NCI-H524 (cell line): ENCODE data around the gene PEAK1.
"Not testable (repeated sequence)": the region's sequence is repeated elsewhere in the genome, so short reads cannot be mapped to it uniquely, and the experiment has no call there.

ENCODE experiments used
- DNase-seq, 2 experiments: peaks; one replicate each; lab custom pipeline; 2025; lab: John Stamatoyannopoulos, UW

Gene PEAK1

DNA sequence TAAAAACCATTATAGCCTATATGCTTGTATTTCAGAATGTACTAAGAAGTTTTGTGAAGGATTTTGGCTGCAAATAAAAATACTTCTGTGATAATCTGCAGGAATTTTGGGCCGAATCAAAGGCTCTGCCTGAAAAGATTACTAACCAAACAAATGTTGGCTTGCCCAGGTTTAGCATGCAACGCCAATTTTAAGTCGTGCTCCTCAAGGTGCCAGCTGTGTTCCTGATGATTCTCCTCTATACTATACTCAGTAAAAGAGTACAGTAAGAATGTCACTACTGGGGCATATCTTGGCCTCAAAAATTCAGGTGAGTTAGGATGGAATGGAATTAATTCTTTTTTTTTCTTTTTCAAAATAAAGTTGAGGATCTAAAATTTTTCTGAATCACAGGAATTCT lies 198.2 kb downstream of the PEAK1 start:
- DNase-seq = no peak

DNA sequence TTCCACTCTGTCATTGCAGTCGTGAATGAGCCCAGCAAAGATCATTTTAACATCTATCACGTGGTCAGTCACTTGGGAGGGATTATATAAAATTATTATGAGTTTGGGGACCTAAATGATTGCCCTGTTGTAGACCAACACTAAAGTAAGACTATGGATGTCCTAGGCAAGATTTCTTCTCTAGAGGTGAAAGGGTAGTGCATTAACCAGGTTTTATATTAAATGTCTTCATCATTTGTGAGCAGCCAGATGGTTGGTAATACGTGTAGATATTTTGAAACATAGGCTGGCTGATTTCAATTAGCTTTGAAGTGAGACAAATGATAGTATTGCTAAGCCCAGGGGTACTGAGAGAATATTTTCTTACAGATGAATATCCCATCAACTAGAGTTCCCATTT lies 198.7 kb downstream of the PEAK1 start:
- peak in 1 of 2 experiments; percentile 39 for DNase-seq

DNA sequence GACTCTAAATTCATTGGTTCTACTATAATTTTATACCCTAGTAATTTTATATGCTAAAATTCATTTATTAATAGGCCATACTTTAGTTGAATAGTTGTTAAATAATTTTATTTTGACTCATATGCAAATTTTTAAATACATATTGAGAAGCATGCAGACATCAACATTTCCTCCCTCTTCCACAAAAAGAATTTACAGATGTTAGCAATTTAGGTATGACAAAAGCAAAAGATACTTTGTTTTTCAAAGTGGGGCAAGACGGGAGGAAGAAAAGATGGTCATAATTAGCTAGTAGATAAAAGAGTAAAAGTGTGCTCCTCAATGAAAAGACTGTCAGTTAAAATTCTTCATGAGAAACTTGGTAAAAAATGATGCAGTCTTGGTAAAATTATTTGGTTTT lies 200.1 kb downstream of the PEAK1 start:
- no peak for DNase-seq

DNA sequence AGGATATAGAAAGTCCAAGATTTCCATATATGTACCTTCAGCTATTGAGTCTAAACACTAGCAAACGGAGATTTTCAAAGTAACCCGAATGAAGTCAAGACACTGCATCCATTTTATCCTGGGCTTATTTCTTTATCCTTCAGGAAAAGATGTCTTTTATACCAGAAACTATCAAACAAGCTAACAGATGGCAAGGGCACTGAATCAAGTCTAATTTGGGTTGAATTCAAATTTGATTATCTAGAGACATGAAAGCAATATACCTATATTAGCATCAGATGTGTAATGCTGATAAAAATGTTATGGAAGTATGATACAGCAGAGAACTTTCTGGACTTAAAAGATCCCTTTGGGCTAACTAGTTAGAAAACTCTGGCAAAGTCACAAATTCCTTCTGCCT lies 210.7 kb downstream of the PEAK1 start:
- DNase-seq = no peak

DNA sequence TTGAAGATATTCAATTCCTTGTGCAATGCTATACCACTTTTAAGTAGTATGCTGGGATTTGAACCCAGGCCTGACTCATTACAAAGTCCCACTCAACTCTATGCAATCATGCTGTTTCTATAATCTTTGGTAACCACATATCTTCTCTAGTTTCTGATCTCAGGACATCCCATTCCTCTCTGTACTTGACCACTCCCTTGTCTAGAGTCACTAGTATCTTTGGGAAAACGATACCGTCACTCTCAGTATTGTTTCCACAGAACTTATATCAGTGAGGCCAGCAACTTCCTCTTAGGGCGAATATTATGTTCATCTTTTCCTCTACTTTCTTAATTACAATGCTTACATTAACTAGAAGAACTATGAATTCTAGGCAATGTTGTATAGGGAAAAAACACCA lies 211.7 kb downstream of the PEAK1 start:
- no peak for DNase-seq

DNA sequence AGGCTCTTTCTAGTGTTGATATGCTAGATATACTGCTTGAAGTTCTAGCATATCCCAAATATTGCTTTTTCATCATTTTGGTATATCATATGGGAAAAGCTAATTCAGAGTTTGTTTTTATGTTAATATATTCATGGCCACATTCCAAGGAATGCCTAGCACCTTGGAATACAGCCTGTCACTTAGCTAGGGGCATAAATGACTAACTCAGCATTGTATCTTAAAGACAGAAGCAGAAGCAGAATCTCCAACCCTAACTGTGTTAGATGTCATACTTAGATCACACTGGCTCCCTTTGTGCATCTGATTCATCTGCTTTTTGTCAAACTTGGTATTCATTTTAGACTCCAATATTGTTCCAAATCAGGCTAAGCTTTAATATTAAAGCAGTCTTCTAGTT lies 218.2 kb downstream of the PEAK1 start:
- no peak for DNase-seq

DNA sequence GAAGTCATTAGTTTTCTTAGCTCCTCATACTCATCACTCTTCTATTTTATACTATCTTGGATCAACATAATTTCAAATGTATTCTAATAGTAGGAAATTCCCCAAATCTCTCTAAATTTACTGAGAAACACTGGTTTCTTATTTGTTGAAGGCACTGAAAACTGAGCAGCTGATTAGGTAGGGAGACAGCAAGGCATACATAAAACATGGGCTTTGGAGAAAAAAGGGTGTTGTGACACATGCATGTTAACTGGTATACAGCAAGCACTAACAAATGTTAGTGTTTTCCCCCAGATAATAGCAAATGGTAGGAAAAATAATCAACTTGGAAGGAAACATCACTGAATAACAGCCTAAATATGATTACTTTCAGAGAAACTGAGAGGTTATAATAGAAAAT lies 223.5 kb downstream of the PEAK1 start:
- no peak for DNase-seq

DNA sequence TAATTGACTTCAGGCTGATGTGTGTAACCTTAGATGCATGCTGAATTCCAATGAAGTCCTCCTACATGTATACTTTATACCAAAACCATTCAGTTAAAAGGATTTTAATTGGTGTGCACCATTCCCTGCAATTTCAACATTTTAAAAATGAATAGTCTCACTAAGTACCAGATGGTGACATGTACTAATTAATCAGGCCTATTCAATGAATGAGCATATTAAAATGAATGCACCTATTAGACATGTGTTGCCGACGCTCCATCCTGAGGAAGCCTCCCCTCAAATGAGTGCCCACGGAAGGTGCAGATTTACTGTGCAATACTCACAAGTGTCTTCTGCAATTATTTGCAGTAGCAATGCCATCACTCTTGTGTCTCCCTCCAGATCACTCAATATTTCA lies 224.3 kb downstream of the PEAK1 start:
- peak in 1 of 2 experiments; percentile 73 for DNase-seq

DNA sequence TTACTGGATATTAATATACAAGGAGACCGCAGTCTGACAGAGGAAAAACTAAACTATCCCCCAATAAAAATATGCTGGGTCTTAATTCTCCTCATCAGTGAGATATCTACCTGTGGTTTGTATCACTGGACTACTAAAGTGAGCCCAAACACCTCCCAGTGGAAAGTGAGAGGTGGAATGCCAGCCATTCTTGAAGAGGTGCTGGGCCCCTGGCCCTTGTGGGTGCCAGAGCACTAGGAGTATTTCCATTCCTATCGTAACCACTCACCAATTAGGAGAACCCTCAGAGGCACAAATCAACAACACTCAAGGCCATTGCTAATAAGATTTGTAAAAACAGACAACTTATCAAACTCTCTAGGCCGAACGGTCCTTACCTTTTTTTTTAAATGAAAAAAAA lies 227.5 kb downstream of the PEAK1 start:
- DNase-seq = no peak

DNA sequence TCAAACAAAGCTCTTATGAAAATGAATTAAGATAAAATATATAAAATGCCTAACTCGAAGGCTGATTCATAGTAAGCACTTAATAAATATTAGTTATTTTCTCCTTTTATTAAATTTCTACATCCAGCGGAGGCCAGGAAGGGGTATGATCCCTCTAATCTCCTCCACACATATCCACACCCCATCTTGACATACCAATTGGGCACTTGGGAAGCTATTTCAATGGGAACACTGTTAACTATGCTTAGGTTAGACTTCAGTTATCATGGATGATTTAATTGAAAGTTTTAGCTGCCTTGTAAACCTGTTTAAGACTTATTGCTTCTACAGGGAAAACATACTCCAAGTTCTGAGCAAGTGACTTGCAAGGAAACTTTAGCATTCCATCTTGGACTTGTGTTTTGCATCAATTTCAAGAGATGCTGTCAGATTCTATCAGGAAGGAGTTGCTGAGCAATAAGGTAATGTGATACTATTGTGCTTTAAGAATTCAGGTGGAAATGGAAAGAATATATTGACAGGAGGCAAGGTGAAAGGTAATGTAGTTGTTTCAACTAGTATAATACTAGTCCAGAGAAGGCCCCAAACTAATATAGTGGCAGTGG lies 228.6 kb downstream of the PEAK1 start:
- DNase-seq = no peak

DNA sequence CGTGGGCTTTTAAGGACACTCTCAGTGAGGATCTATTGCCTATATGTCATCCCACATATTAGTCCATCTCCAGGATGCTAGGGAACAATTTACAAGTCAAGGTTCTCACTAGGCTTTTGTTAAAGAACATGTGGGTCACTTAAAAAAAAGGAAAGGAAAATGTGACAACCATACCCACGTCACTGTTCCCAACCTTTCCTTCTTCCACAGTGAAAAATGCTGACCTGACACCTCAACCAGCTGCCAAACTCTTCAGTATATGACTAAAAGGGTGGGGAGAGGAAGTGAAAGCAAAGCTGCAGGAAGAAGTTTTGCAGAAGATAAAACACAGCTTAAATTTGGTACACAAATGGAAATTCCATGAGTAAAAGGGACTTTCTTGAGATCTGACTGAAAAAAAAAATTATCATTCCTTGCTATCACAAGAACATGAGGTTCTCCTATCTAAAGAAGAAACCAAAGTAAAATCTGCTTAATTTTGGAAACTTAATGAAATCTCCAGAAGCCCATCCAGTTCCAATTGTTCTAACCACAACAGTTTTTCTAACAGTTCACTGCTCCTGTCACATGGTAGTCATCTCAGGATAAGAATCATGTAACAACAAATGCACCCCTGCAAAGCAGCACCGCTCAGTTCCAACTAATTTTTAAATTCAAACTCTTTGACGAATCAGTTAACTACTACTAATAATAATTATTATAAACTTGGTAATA lies 232.0 kb downstream of the PEAK1 start:
- DNase-seq = no peak

DNA sequence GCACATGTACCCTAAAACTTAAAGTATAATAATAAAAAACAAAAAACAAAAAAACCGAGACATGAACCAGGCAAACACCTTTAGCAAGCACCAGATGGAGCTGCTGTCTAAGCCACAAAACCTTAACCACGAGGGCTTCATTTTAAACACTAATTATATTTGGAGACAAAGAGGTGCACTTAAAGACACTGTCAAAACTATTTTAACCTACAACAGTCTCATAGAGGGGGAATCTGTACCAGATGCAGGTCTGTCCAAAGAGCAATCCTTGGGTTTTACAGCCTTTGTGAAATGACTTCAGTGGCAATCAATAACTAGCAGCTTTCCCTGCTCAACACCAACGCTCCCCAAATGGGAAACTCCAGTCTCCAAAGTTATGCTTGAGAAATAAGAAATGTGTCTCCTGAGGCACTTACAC lies 233.3 kb downstream of the PEAK1 start:
- peak in 1 of 2 experiments; percentile 43 for DNase-seq

DNA sequence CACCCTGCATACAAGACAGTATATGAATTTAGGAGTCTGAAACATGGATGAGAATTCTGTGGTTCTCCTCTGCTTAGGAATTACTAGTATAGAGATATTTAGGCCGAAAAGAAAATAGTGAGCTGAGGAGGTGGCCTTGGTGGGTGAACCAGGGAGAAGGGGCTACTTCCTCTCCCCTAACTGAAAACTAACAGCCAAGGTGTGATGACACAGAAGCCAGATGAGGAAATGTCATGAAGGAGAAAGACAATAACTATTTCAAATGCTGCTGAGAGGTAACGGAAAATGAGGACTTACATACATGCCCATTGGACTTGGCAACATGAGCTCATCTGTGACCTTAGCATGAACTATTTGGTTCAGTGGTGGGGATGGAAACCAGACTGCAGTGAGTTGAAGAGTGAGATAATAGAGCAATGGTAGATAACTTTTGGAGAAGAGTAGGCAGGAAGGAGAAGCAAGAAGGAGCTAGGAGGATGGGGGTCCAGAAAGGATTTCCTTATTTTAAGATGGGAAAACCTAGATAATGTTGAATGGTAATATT lies 234.6 kb downstream of the PEAK1 start:
- no peak for DNase-seq

DNA sequence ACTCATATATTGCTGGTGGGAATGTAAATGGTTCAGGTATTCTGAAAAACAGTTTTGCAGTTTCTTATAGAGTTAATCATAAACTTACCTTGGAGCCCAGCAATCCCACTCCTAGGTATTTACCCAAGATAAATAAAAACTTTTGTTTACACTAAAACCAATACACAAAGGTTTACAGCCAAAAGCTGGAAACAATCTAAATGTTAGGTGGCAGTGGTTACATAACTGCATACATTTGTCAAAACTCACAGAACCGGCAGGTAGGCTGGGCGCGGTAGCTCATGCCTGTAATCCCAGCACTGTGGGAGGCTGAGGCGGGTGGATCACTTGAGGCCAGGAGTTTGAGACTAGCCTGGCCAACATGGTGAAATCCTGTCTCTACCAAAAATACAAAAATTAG lies 235.6 kb downstream of the PEAK1 start:
- DNase-seq = not testable (repeated sequence)

DNA sequence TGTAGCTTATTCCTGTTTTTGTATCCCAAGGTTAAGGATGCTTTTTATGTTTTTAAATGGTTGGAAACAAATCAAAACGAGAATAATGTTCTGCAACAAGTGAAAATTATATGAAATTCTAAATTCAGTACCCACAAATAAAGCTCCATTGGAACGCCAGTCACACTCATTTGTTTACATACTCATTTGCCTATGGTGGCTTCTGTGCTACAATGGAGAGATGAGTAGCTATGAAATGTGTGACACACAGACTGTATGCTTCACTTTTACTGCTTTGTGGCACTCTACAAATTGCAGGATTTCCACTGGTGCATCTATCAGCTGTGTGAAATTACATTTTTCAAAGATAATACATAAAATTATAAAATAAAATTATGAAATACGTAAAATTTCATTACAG lies 236.8 kb downstream of the PEAK1 start:
- DNase-seq = no peak

DNA sequence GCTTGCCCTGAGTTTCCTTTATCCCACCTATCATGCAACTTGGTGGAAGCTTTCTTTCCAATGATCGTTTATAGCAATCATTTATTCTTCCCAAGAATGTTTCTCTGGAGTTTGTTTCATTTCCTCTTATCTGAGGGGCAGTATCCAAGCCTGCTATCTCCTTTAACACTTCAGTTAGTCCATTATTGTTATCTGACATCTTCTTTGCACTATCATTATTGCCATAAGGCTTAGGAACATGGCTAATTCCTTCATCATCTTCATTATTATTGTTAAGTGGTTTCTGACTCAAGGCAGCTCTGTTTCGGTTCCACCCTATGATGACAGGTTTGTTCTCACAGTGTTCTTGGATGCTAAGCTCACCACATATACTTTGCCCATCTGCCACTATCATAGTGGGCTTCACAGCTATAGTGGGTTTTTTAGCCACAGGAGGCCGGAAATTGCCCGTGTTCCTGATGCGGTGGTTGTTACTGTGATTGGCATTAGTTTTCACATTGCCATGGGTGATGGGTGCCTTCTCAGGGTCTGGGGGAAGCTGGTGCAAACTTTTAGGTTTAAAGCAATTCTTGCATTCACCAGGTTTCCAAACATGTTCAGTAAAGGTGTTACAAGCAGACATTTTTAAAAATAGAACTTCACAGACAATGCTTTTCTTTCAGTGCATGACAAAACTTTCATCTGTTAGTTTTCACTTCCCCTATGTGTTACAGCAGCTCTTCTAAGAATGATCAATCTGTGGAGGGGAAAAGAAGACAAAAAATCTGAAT lies 238.4 kb downstream of the PEAK1 start:
- DNase-seq = no peak

DNA sequence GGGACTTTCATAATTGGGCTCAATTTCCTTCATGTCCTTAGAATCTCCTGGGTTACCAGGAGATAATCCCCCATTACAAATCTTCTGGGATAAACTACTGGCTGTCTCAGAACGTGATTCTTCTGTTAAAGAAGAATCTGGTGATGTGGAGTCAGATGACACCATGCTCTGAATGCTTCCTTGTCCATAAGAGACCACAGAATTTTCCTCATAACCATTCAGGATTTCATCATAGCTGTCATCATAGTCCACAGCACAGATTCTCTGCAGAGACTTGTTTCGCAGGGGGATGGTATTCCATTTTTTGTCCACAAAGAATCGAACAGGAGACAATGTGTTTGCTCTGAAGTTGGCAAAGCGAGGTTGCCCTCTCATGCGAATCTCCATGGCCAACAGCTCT lies 239.1 kb downstream of the PEAK1 start:
- no peak for DNase-seq

DNA sequence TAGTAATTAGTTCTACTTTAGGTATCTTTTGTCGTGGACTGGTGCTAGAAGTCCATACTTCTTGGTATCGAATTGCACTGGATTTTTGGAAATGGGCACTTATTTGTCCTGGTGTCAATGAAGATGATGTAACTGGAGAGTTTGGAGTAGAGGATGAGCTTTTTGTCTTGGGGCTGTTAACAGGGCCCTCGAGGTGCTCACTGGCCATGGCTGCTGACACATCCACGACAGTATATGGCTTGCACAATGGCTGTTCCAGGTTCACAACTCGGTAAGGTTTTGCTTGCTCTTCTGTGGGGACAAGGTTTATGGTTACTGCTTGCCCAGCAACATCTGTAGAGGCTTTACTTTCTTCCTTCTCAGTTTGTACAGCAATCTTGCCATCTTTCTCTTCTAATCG lies 239.6 kb downstream of the PEAK1 start:
- DNase-seq = no peak

DNA sequence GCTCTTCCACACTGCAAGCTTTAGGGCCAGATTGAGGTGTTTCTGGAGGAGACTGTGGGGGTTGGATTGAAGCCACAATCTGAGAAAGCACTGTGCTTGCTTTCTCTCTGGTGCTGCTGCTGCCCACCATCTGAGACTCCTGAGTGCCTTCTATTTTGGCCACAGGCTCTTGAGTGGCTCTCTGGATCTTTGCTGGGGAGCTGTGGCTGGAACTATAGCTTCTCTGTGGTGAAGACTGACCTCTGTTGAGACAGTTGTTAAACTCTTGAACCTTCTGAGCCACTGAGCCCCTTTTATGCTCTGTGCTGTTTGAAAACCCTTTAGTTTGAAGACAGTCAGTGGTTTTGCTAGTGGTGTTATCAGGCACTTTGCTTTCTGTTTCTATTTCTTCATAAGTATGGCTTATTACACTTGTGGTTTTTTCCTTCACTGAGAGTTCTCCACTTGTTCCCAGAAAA lies 240.3 kb downstream of the PEAK1 start:
- no peak for DNase-seq

DNA sequence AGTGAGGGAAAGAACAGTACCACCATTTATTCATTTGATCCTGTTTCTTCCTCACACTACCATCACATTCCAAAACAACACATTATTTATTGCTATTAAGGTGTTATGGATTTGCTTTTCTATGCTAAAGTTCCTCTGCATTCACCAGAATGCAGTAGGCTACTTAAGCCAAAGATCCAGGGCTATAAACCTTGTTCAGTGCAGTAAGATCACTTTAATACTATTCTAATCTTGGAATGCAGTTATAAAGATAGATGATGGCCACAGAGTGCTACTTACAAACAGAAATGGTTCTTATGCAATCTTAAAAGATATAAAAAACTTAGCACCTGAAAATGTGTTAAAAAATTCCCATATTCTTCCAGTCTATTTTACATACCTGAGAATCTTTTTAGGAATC lies 241.5 kb downstream of the PEAK1 start:
- DNase-seq = no peak

DNA sequence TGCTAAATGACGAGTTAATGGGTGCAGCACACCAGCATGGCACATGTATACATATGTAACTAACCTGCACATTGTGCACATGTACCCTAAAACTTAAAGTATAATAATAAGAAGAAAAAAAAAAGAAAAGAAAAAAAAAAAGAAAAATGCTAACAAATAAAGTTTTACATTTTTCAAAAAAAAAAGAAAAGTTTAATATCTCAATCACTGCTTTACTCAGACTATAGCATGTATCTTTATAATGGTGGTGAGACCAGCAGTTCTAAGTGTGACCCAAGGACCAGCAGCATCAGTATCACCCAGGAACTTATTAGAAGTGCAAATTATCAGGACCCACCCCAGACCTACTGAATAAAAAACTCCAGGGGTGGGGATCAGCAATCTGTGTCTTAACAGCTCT lies 243.8 kb downstream of the PEAK1 start:
- DNase-seq = not testable (repeated sequence)

DNA sequence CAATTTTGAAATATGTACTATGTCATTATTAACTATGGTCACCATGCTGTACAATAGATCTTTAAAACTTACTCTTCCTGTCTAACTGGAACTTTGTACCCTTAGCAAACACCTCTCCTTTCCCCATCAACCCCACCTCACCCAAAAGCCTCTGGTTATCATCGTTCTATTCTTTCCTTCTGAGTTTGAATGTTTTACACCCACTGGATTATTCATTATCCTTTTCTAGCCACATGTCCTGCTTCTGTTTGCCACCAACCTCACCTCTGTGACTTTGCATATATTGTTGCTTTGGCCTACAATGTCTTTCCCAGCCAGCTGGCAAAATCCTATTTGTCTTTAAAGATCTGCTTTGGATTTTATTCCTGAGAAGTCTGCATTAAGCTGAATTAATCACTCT lies 246.4 kb downstream of the PEAK1 start:
- peak in 1 of 2 experiments; percentile 25 for DNase-seq
